ENCODE data around the gene KCNT1.

DNA sequence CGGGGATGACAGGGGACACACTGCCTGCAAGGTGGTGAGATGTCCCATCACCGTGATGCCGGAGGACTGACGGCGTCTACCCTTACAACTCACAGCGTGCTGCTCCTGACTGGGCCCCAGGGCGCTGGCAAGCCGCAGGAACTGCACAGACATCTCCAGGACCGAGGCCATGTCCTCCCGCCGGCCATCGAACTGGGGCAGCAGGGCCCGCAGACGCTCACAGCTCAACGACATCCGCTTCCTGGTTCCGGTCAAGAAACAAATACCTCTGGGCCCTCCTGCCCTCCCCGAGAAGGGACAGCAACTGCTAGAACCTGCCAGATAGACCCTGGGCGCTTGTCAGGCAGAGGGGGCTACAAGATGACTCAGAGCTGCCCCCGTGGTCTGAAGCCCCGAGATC, 3.7 kb upstream of the KCNT1 start:
- TF ChIP-seq, protein P1, sequence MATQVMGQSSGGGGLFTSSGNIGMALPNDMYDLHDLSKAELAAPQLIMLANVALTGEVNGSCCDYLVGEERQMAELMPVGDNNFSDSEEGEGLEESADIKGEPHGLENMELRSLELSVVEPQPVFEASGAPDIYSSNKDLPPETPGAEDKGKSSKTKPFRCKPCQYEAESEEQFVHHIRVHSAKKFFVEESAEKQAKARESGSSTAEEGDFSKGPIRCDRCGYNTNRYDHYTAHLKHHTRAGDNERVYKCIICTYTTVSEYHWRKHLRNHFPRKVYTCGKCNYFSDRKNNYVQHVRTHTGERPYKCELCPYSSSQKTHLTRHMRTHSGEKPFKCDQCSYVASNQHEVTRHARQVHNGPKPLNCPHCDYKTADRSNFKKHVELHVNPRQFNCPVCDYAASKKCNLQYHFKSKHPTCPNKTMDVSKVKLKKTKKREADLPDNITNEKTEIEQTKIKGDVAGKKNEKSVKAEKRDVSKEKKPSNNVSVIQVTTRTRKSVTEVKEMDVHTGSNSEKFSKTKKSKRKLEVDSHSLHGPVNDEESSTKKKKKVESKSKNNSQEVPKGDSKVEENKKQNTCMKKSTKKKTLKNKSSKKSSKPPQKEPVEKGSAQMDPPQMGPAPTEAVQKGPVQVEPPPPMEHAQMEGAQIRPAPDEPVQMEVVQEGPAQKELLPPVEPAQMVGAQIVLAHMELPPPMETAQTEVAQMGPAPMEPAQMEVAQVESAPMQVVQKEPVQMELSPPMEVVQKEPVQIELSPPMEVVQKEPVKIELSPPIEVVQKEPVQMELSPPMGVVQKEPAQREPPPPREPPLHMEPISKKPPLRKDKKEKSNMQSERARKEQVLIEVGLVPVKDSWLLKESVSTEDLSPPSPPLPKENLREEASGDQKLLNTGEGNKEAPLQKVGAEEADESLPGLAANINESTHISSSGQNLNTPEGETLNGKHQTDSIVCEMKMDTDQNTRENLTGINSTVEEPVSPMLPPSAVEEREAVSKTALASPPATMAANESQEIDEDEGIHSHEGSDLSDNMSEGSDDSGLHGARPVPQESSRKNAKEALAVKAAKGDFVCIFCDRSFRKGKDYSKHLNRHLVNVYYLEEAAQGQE (IDR thresholded peaks at IDR 0.05) = no peak
- TF ChIP-seq, protein P2, sequence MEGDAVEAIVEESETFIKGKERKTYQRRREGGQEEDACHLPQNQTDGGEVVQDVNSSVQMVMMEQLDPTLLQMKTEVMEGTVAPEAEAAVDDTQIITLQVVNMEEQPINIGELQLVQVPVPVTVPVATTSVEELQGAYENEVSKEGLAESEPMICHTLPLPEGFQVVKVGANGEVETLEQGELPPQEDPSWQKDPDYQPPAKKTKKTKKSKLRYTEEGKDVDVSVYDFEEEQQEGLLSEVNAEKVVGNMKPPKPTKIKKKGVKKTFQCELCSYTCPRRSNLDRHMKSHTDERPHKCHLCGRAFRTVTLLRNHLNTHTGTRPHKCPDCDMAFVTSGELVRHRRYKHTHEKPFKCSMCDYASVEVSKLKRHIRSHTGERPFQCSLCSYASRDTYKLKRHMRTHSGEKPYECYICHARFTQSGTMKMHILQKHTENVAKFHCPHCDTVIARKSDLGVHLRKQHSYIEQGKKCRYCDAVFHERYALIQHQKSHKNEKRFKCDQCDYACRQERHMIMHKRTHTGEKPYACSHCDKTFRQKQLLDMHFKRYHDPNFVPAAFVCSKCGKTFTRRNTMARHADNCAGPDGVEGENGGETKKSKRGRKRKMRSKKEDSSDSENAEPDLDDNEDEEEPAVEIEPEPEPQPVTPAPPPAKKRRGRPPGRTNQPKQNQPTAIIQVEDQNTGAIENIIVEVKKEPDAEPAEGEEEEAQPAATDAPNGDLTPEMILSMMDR (IDR thresholded peaks at IDR 0.05) = no peak
- TF ChIP-seq NFE2L2 (conservative IDR thresholded peaks at IDR 0.05; ENCODE audit: low read length) (no peak), CHD4 (IDR thresholded peaks at IDR 0.05; ENCODE audit: borderline replicate concordance) (no peak), RAD21 (conservative IDR thresholded peaks at IDR 0.05 in 1 of 2, IDR thresholded peaks at IDR 0.05 in 1 of 2) (no peak), SMC3 (IDR thresholded peaks at IDR 0.05) (no peak)
